HFF-Myc (cell line): ENCODE results near the gene IGFBP7.

Experiments used
- DNase-seq: peaks from one replicate; pipeline ENCODE4 v3.0.0-alpha.2; 2011; ENCODE audit warnings: low read depth; ENCODE audit errors: extremely low read depth
- H3K4me3 ChIP-seq: replicated peaks from 2 replicates; pipeline ENCODE4 v1.5.1; 2011; ENCODE audit warnings: low read depth, mild to moderate bottlenecking, control low read depth, low read length
- CTCF ChIP-seq: IDR thresholded peaks from 2 replicates; pipeline ENCODE4 v1.5.1; 2012; ENCODE audit warnings: mild to moderate bottlenecking, low read depth, low read length, control low read depth; ENCODE audit errors: missing control alignments

IGFBP7 gene

GRCh38 chr4:57131849-57132742, 21.9 kb upstream of the IGFBP7 start:
- H3K4me3 ChIP-seq, result no peak overlapping the region
- no peak for TF ChIP-seq CTCF
- no peak for DNase-seq

- no peak for TF ChIP-seq CTCF
- DNase-seq, result no peak
- H3K4me3 ChIP-seq, result no peak overlapping the region
Measured at GRCh38 chr4:57129477-57129876, 19.3 kb upstream of the IGFBP7 start.

- no peak for DNase-seq
- TF ChIP-seq CTCF, result no peak
- H3K4me3 ChIP-seq, result no peak overlapping the region
Measured at GRCh38 chr4:57127361-57127760, 17.2 kb upstream of the IGFBP7 start.

- no peak overlapping the region for H3K4me3 ChIP-seq
- TF ChIP-seq CTCF, result no peak
- DNase-seq, result no peak
Measured at GRCh38 chr4:57125996-57126395, 15.8 kb upstream of the IGFBP7 start.

- H3K4me3 ChIP-seq, result no peak overlapping the region
- DNase-seq, result no peak
- no peak for TF ChIP-seq CTCF
Measured at GRCh38 chr4:57124145-57124544, 14.0 kb upstream of the IGFBP7 start.

GRCh38 chr4:57122959-57123358, 12.8 kb upstream of the IGFBP7 start:
- DNase-seq, result no peak
- no peak overlapping the region for H3K4me3 ChIP-seq

More at GRCh38 chr4:57122959-57123358, 12.8 kb upstream of the IGFBP7 start:
- TF ChIP-seq CTCF, result no peak
